Measurements from ENCODE around the gene COX7A1.
"Not testable (repeated sequence)": the region's sequence is repeated elsewhere in the genome, so short reads cannot be mapped to it uniquely, and the experiment has no call there.

GRCh38 chr19:36131221-36131620 lies 21.0 kb downstream of the COX7A1 start:
- not testable (repeated sequence) for TF ChIP-seq CTCF (IDR thresholded peaks at IDR 0.05; ENCODE audit: low read depth, low read length); EZH2phosphoT487 (IDR thresholded peaks at IDR 0.05; ENCODE audit: low read depth)

All from OCI-LY3 (cell line).